Upper lobe of left lung (tissue), 6 donors: ENCODE data around the gene DNAJC12. TPM values are rescaled to one million over a fixed set of nuclear protein-coding genes. Genes with fewer than 3 reads are reported as not detected.

Experiments
- ATAC-seq, 2 donors: fragments of 200-7000 bp; cut with Tn5 transposase; one replicate each; pipeline ENCODE4 v1.9.1; 2022; ENCODE audit warnings: mild to moderate bottlenecking in 2 of 2, moderate library complexity in 2 of 2; ENCODE audit not compliant: low FRiP score in 2 of 2
- DNase-seq, 2 donors: peaks; one replicate each; pipeline ENCODE4 v3.0.0-alpha.2; 2019 to 2020
- H3K27ac ChIP-seq, 4 donors: fragments of 200-600 bp; sonication (generic); one replicate each; pipeline ENCODE4 v1.5.1; 2016 to 2019
- H3K27me3 ChIP-seq, 4 donors: fragments of 200-600 bp; sonication (generic); one replicate each; pipeline ENCODE4 v1.5.1; 2017 to 2019
- H3K36me3 ChIP-seq, 4 donors: fragments of 200-600 bp; sonication (generic); one replicate each; pipeline ENCODE4 v1.5.1; 2016 to 2019
- H3K4me1 ChIP-seq, 4 donors: fragments of 200-600 bp; sonication (generic); one replicate each; pipeline ENCODE4 v1.5.1; 2018 to 2019
- H3K4me3 ChIP-seq, 4 donors: fragments of 200-600 bp; sonication (generic); one replicate each; pipeline ENCODE4 v1.5.1; 2017 to 2019; ENCODE audit warnings: mild to moderate bottlenecking in 2 of 4, moderate library complexity in 1 of 4
- H3K9me3 ChIP-seq, 4 donors: fragments of 200-600 bp; sonication (generic); one replicate each; pipeline ENCODE4 v1.5.1; 2018 to 2019
- CTCF ChIP-seq, 6 experiments: fragments of 450-650 bp in 4 of 6; fragments of 200-600 bp in 2 of 6; sonication (generic) in 2 of 6; IDR thresholded peaks; one replicate each; pipeline ENCODE4 v1.5.1; 2016 to 2019; ENCODE audit warnings: antibody characterized with exemption in 6 of 6
- EP300 ChIP-seq, 4 donors: sonication (generic); formaldehyde crosslinking; IDR thresholded peaks; one replicate each; pipeline ENCODE4 v1.5.1; 2017; ENCODE audit warnings: antibody characterized with exemption in 4 of 4, control low read depth in 2 of 4
- POLR2A ChIP-seq, 4 donors: fragments of 450-650 bp; IDR thresholded peaks; one replicate each; pipeline ENCODE4 v1.5.1; 2016 to 2017; ENCODE audit warnings: antibody characterized with exemption in 4 of 4, mild to moderate bottlenecking in 2 of 4
- POLR2AphosphoS5 ChIP-seq, 2 donors: sonication (generic); formaldehyde crosslinking; IDR thresholded peaks; one replicate each; pipeline ENCODE4 v1.5.1; 2017; ENCODE audit warnings: antibody characterized with exemption in 2 of 2
- WGBS, 2 donors: methylation state at CpG; one replicate each; pipeline ENCODE4 v1.1.5; 2017 to 2018; 5-methylcytosine and 5-hydroxymethylcytosine counted together
- total RNA-seq, 6 donors: library from RNA; depleted of rRNA in 4 of 6; stranded (reverse); fragments of >200 nt in 4 of 6; gene quantifications; one replicate each; pipeline versions ENCODE4 v1.1.0 to v1.2.1, GENCODE V29; 2016 to 2021
- donor health status: DM: no; HTN: no; CAD: no; lungs with moderate emphysema.
- donor health status: DM: no; HTN: yes; CAD: no; lungs with severe emphysema.

DNAJC12 gene
- total RNA-seq, 6 donors from 2014 or later: 0.60 to 2.7 (median 1.8) TPM; not detected in 1

GRCh38 chr10:67775279-67775678 lies 62.7 kb downstream of the DNAJC12 start:
- peaks cover 0 to 5% (median 0%) of the 10 kb centered on the region in 4 donors for H3K4me1 ChIP-seq
- ATAC-seq (no peak), DNase-seq (no peak)
- TF ChIP-seq POLR2A (IDR thresholded peaks at IDR 0.05) (no peak), POLR2AphosphoS5 (IDR thresholded peaks at IDR 0.05) (no peak)
- no peaks in the 10 kb centered on the region for H3K9me3 ChIP-seq
- H3K4me3 ChIP-seq: no peak overlapping the region
- H3K27ac ChIP-seq: no peak overlapping the region
- WGBS, 2 donors: 60 to 72% methylated on average over 2 of the region's 2 CpGs
- no peaks in the 10 kb centered on the region for H3K27me3 ChIP-seq
- no peaks in the 10 kb centered on the region for H3K36me3 ChIP-seq

- no peaks in the 10 kb centered on the region for H3K4me1 ChIP-seq
- DNase-seq (no peak), ATAC-seq (peak; percentile 75 to 78)
- H3K27me3 ChIP-seq: no peaks in the 10 kb centered on the region
- TF ChIP-seq POLR2AphosphoS5 (IDR thresholded peaks at IDR 0.05): no peak
- TF ChIP-seq CTCF (IDR thresholded peaks at IDR 0.05): no peak
- TF ChIP-seq POLR2A (IDR thresholded peaks at IDR 0.05): no peak
- TF ChIP-seq EP300 (IDR thresholded peaks at IDR 0.05): no peak
- H3K9me3 ChIP-seq: no peaks in the 10 kb centered on the region
- H3K4me3 ChIP-seq: no peak overlapping the region
- H3K36me3 ChIP-seq: no peaks in the 10 kb centered on the region
- no peak overlapping the region for H3K27ac ChIP-seq
These were observed 65.0 kb downstream of the DNAJC12 start for GRCh38 chr10:67772894-67773511.

- no peak overlapping the region for H3K27ac ChIP-seq
- no peaks in the 10 kb centered on the region for H3K27me3 ChIP-seq
- WGBS, 2 donors: 67 to 78% methylated on average over 1 of the region's 1 CpG
- no peaks in the 10 kb centered on the region for H3K4me1 ChIP-seq
- DNase-seq: no peak
- H3K4me3 ChIP-seq: no peak overlapping the region
- no peak for ATAC-seq
- H3K9me3 ChIP-seq: no peaks in the 10 kb centered on the region
- no peaks in the 10 kb centered on the region for H3K36me3 ChIP-seq
- TF ChIP-seq EP300 (IDR thresholded peaks at IDR 0.05) (no peak), CTCF (IDR thresholded peaks at IDR 0.05) (no peak), POLR2AphosphoS5 (IDR thresholded peaks at IDR 0.05) (no peak)
These were observed 65.8 kb downstream of the DNAJC12 start for GRCh38 chr10:67772151-67772550.

- TF ChIP-seq POLR2AphosphoS5 (IDR thresholded peaks at IDR 0.05) (no peak), POLR2A (IDR thresholded peaks at IDR 0.05) (no peak), CTCF (IDR thresholded peaks at IDR 0.05) (no peak), EP300 (IDR thresholded peaks at IDR 0.05) (no peak)
- Histone ChIP-seq H3K4me3 (no peak overlapping the region), H3K36me3 (no peaks in the 10 kb centered on the region), H3K4me1 (no peaks in the 10 kb centered on the region), H3K27ac (no peak overlapping the region), H3K27me3 (no peaks in the 10 kb centered on the region), H3K9me3 (no peaks in the 10 kb centered on the region)
- 65% methylated on average over 3 of the region's 3 CpGs for WGBS, 2 donors
- ATAC-seq (no peak), DNase-seq (no peak)
These were observed 66.8 kb downstream of the DNAJC12 start for GRCh38 chr10:67771200-67771599.

- H3K4me3 ChIP-seq: no peak overlapping the region
- DNase-seq: no peak
- no peaks in the 10 kb centered on the region for H3K4me1 ChIP-seq
- TF ChIP-seq CTCF (IDR thresholded peaks at IDR 0.05) (no peak), EP300 (IDR thresholded peaks at IDR 0.05) (no peak), POLR2AphosphoS5 (IDR thresholded peaks at IDR 0.05) (no peak), POLR2A (IDR thresholded peaks at IDR 0.05) (no peak)
- H3K9me3 ChIP-seq: no peaks in the 10 kb centered on the region
- H3K27me3 ChIP-seq: no peaks in the 10 kb centered on the region
- no peak overlapping the region for H3K27ac ChIP-seq
- H3K36me3 ChIP-seq: no peaks in the 10 kb centered on the region
- no peak for ATAC-seq
These were observed 67.5 kb downstream of the DNAJC12 start for GRCh38 chr10:67770537-67770936.
